Esophagus squamous epithelium (tissue), 4 donors: ENCODE measurements around the gene SLF2.

ENCODE experiments used
- POLR2A ChIP-seq, 4 donors: fragments of 450-650 bp; IDR thresholded peaks; one replicate each; pipeline ENCODE4 v1.6.1; 2017; ENCODE audit warnings: antibody characterized with exemption in 4 of 4, mild to moderate bottlenecking in 4 of 4, moderate library complexity in 3 of 4
- TF ChIP-seq, protein P1 (sequence below), 6 experiments: fragments of 450-650 bp in 4 of 6; fragments of 200-600 bp in 2 of 6; sonication (generic) in 2 of 6; IDR thresholded peaks; one replicate each; pipeline ENCODE4 v1.5.1; 2016 to 2019; ENCODE audit warnings: antibody characterized with exemption in 6 of 6, mild to moderate bottlenecking in 4 of 6, moderate library complexity in 4 of 6

DNA sequence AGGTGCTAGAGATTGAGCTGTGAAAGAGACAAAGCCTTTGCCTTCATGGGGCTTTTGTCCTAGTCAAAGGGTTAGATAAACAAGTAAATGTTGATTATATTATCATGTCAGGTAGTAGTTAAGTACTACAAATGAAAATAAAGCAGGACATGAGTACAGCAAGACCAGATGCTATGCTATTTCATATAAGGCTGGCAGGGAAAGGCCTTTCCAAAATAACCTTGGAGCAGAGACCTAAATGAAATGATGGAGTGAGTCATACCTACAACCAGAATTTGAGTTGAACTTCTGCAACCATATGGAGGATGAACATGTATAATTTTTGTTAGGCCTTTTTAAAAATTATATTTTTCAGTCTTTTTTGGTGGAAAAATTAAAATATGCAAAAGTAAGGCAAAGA, 33.0 kb downstream of the SLF2 start:
- TF ChIP-seq, protein P1, sequence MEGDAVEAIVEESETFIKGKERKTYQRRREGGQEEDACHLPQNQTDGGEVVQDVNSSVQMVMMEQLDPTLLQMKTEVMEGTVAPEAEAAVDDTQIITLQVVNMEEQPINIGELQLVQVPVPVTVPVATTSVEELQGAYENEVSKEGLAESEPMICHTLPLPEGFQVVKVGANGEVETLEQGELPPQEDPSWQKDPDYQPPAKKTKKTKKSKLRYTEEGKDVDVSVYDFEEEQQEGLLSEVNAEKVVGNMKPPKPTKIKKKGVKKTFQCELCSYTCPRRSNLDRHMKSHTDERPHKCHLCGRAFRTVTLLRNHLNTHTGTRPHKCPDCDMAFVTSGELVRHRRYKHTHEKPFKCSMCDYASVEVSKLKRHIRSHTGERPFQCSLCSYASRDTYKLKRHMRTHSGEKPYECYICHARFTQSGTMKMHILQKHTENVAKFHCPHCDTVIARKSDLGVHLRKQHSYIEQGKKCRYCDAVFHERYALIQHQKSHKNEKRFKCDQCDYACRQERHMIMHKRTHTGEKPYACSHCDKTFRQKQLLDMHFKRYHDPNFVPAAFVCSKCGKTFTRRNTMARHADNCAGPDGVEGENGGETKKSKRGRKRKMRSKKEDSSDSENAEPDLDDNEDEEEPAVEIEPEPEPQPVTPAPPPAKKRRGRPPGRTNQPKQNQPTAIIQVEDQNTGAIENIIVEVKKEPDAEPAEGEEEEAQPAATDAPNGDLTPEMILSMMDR (IDR thresholded peaks at IDR 0.05): no peak
- no peak for TF ChIP-seq POLR2A (IDR thresholded peaks at IDR 0.05)
